HG03442 (cell line): Measurements from ENCODE around the gene ACP2.

Experiments used
- ATAC-seq: cut with Tn5 transposase; IDR thresholded peaks from one replicate; pipeline ENCODE4 v1.9.1; 2021; ENCODE audit warnings: mild to moderate bottlenecking, moderate library complexity; ENCODE audit not compliant: unreplicated experiment

Gene ACP2

DNA sequence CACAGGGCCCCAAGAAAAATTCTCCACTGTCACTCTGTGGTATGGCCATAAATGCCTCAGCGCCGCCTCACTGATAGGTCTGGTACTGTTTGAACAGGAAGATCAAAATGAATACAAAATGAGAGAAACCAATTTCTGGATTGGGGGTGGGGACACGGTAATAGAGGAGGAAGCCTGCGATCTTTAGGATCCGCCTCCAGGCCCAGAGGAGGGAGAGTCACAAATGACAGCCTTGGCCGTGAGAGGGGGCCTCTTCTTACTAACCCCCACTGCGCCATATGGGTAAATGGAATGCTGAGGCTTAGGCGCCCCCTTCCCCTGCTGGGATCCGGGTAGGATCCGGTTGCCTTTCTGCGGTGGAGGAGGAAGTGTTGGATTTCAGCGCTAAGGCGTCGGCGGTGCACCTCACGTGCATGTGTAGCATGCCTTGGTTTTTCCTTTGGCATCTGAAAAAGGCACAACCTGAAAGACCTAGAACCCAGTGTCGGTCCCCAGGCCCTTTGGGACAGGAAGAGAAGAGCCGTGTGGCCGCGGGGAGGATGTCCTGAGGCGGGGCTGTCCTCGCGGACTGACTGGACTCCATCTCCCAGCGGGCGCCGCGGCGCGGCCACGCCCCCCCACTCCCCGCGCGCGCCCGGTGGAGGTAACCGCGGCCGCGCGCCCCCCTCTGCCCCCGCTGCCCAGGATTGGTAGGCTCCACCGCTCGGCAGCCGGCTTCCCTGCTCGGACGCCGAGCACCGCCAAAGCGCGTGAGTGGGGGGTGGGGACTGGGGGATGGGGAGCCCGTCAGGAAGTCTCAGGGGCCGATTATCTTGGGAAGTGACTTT is 20.6 kb upstream of the ACP2 start:
- ATAC-seq: peak; percentile 48

DNA sequence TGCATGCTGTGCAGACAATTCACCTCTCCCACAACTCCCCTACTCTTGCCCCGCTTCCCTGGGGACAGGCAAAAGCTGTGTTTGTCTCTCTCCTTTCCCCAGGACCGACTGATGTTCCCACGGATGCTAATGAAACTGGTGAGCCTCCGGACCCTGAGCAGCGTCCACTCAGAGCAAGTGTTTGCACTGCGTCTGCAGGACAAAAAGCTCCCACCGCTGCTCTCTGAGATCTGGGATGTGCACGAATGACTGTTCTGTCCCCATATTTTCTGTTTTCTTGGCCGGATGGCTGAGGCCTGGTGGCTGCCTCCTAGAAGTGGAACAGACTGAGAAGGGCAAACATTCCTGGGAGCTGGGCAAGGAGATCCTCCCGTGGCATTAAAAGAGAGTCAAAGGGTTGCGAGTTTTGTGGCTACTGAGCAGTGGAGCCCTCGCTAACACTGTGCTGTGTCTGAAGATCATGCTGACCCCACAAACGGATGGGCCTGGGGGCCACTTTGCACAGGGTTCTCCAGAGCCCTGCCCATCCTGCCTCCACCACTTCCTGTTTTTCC is 19.9 kb upstream of the ACP2 start:
- ATAC-seq: no peak

DNA sequence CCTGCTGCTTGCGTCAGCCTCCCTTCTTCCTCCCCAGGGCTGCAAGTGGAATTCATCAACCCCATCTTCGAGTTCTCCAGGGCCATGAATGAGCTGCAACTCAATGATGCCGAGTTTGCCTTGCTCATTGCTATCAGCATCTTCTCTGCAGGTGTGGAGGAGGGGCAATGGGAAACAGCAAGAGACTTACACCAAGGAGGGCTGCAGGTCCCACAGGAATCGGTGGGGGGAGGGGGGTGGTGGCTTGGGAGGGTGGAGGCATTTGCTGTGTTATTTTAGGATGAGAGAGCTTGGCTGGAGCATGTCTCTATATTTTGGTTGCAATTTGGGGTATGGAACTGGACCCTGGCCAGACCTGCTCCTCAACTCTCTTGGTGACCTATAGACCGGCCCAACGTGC is 19.3 kb upstream of the ACP2 start:
- ATAC-seq: no peak

DNA sequence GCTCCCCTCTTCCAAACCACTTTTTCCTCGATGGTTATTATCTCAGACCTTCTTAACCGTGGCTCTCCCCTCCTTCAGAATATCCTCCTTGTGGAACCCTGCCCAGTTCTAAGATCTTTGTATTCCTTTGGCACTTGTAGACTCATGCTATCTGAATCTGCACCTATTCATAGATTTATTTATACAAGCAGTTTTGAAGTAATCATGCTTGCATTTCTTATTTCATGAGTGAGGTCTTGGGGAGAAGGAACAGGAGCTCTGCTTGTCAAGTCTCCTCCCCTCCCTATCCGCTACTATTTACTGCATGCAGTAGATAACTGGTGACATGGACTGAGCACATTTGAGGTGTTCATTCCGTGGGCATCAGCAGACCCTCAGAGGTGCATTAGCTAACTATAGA is 15.9 kb upstream of the ACP2 start:
- no peak for ATAC-seq

DNA sequence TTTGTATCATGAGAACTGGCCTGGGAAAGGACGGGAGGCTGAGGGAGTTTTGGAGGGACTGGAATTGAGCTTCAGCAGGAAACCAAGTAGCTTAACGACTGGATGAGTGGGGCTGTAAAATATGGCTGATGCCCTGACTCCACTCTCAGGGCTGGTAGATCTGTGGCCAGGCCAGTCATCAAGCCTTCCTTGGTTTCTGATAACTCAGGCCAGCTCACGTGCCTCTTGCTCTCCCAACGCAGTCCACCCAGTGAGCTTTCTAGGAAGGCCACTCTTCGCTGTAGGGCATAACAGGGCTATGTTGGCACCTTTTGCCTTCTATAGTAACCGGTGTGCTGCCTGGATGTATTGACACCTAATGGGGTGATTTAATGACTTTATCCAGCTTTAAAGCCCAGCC is 15.5 kb upstream of the ACP2 start:
- no peak for ATAC-seq

DNA sequence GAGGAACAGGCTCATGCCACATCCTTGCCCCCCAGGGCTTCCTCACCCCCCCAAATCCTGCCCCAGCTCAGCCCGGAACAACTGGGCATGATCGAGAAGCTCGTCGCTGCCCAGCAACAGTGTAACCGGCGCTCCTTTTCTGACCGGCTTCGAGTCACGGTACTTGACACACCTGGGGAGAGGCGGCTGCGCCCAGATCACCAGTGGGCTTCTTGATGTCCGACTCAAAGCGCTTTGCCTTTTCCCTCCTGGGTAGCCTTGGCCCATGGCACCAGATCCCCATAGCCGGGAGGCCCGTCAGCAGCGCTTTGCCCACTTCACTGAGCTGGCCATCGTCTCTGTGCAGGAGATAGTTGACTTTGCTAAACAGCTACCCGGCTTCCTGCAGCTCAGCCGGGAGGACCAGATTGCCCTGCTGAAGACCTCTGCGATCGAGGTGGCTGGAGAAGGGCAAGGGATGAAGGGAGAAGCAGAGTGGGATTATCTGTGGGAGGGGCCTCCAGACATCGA is 12.7 kb upstream of the ACP2 start:
- ATAC-seq: no peak

DNA sequence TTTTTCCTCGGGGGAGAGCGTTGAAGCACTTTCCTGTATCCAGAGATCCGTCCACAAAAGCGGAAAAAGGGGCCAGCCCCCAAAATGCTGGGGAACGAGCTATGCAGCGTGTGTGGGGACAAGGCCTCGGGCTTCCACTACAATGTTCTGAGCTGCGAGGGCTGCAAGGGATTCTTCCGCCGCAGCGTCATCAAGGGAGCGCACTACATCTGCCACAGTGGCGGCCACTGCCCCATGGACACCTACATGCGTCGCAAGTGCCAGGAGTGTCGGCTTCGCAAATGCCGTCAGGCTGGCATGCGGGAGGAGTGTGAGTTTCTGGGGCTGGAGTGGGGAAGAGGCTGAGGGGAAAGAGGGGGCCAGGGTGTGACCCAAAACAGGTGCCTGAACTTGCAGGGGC is 11.8 kb upstream of the ACP2 start:
- no peak for ATAC-seq

DNA sequence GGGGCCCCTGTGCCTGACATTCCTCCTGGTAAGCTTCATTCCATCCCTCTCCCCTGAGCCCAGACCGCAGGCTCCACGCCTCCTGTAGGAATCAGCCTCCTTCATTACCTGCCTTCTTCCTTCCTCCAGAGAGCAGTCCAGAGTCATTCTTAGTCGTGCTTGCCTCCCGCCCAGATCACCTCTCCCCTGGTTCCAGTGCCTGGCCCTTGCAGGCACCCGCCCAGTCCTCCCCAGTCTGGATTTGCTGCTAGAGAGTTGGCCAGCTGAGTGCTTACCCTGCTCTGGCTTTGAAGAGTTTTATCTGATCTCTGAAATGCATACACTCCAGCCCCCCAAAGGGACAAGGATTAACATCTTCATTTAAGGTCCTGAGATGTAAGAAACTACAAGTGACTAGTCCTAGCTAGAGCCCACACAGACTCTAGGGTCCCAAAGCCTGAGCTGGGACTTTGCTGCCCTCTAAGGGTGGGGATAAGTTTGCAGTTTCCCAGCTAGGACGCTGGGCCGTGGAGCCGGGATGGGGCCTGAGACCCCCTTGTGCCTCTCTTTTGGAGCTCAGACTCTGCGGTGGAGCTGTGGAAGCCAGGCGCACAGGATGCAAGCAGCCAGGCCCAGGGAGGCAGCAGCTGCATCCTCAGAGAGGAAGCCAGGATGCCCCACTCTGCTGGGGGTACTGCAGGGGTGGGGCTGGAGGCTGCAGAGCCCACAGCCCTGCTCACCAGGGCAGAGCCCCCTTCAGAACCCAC is 10.8 kb upstream of the ACP2 start:
- ATAC-seq: no peak

DNA sequence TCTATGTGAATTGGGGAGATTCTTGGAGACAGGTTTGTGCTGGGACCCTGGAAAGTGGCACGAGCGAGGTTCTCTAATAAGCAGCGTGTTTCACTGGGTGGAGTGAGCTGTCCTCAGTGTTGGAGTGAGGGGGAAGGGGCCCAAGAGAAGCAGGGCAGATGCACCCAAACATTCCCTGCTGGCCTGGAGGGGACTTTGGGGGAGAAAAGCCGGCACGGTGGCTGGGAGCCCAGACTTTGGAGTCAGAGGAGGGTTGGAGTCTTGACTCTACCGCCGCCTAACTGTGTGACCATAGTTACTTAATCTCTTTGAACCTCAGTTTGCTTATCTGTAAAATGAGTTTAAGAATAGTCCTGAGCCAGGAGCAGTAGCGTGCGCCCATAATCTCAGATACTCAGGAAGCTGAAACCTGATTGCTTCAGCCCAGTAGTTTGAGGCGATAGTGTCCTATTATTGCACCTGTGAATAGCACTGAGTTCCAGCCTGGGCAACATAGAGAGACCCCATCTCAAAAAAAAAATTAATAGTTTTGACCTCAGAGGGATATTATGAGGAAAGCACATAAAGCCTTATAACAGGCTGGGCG is 9.8 kb upstream of the ACP2 start:
- no peak for ATAC-seq

DNA sequence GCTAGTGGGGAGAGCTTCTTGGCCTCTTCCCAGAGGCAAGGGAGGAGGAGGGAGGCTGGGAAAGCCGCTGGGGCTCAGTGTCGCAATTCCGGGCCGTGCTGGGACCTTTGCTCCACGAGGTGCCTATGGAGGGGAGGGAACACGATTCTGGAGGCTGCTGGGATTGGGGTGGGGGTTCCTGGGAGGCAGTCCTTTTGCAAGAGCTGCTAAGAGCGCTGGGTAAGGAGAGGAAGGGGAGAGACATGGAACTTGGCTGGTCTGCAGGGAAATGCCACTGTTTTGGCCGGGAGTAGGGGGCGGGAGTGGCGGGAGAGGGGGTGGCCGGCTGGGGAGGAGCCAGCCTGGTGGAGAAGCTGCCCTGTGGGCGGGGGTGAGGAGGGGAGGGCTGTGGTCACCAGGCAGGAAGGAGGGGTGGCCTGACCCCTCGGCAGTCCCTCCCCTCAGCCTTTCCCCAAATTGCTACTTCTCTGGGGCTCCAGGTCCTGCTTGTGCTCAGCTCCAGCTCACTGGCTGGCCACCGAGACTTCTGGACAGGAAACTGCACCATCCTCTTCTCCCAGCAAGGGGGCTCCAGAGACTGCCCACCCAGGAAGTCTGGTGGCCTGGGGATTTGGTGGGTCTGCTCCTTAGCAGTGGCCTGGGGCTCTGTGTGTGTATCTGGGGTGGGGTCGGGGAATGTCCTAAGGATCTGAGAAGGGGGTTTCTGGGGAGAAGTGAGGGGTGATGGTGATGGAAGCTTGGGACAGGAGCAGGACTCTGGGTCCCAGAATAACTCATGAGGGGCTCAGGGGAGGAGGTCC is 9.1 kb upstream of the ACP2 start, which contains the start of gene NR1H3:
Gene NR1H3 (plus strand): TSS at position 480 of the 800 bp plus-strand sequence. CDS start 1,221 bp downstream, outside the sequence.
- ATAC-seq: no peak

DNA sequence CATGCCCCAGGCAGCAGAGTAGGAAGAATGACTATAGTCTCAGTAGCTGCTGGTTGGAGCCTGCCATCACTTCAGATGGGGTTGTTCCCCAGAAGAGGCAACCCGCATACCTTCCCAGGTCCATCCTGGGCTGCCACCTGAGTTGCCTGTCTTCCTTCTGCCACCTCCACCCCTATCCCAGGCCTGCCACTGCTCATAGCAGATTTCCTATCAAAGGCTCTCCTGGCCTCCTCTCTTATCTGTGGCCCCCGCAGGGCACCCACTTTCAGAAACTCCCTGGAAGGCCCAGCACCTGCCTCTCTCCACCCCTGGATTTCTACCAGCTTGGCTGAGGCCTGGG is 8.5 kb upstream of the ACP2 start:
- ATAC-seq: no peak

DNA sequence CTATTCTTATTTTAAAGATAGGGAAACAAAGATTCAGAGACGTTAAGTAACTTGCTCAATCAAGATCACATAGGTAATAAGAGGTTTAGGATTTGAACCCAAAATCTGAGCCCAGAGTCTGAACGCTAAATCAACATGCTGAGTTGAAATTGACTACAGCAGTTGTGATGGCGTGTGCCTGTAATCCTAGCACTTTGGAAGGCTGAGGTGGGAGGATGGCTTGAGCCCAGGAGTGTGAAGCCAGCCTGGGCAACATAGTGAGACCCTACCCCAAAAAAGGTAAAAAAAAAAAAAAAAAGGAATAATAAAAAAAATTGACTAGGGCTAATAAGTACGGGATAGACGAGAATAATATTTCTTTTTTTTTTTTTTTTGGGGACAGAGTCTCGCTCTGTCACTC is 7.8 kb upstream of the ACP2 start:
- ATAC-seq: no peak

DNA sequence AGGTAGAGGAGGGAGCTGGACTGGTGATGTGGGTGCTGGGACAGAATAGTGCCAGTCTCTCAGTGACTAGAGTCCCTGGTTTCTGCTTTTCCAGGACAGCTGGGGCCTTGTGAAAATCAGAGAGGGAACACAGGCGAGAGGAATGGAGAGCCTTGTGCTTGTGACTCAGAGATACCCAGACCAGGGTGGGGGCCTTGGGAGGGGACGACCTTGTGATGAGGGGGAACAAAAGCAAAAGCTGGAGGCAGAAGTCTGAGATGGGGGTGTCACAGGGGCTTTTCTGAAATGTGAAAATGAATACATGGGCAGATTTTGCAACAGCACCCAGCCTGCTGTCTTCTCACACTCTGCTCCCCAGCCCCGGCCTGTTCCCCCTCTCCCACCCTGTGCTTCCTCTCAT is 5.8 kb upstream of the ACP2 start:
- no peak for ATAC-seq

DNA sequence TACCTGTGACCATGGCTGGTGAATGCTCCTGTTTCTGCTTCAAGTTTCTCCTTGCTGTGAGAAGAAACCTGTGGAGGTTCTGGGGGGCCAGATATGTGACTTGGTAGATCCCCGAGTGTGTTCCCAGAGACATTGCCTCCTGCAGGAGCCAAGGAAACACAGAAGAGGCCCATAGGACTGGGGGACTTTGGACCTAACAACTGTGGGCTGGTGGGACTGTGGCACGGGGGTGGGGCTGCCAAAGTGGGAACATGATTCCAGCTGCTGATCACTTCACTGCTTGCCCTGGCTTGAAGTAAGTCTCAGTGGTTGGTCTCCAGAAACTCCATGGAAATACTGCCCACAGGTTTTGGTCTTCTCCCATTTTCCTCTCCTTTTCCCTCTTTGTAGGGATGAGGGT is 5.0 kb upstream of the ACP2 start:
- no peak for ATAC-seq

DNA sequence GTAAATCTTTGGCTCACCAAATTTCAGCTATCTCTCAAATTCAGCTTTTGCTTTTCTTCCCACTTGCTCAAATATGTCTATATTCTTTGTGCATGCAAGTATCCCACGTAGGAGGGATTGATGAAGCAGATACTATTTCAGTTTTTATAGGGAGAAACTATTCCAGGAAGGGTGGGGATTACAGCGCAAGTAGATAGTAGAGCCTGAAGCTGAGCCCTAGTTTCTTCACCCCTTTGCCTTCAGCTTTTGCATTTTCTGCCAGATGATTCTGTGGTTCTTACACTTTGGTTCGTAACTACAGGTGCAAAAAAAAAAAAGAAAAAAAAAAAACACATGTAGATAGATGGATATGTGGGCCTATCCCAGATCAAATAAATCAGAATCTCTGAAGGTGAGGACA is 3.1 kb upstream of the ACP2 start:
- ATAC-seq: no peak

DNA sequence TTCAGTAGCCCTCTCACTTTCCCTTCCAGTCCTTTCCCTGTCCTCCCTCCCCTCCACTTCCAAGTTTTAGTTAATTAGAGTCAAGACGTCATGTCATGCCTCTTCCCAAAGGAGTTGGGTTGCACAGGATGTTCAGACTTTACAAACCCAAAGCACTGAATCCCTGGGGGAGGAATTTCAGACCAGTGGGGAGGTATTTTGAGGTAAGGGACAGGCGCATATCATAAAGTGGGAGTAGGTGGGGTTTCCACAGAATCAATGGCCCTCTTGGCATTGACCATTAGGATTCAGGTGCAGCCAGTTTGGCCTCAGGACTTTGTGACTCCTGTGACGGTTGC is 733 bp upstream of the ACP2 start:
- no peak for ATAC-seq

DNA sequence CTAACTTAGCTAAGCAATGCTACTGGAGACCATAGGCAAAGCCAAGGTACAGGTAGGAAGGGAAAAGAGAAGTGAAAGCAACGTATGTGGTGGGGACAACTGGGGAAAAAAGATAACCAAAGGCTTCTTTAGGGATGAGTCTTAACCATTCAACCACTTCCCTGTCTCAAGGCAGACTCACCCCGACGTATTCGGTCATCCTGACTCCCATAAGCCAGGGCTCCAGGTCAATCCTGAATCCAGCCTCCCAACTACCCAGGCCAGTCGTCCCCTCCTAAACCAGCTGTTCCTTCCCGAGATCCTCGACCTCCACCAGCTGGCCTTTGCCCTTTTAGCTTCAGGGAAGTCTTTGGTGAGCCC is 330 bp downstream of the ACP2 start:
- peak; percentile 23 for ATAC-seq

DNA sequence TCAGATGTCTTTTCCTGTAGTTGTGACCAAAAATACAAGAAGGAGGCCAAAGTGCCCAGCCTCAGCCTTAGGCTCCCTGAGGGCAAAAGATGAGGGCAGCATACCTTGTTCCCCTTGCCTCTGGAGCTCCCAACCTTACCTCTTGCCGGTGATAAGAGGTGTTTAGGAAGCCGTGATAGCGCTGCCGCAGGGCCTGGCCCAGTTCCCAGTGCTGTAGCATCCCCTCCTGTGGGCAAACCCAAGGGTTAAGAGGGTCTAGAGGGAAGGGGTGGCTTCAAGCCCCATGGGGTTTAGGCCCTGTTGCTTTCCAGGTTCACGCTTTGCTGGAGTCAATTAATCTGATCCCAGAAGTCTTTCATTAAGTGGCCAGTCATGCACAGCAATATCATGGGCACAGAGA is 1.1 kb downstream of the ACP2 start:
- ATAC-seq: no peak

DNA sequence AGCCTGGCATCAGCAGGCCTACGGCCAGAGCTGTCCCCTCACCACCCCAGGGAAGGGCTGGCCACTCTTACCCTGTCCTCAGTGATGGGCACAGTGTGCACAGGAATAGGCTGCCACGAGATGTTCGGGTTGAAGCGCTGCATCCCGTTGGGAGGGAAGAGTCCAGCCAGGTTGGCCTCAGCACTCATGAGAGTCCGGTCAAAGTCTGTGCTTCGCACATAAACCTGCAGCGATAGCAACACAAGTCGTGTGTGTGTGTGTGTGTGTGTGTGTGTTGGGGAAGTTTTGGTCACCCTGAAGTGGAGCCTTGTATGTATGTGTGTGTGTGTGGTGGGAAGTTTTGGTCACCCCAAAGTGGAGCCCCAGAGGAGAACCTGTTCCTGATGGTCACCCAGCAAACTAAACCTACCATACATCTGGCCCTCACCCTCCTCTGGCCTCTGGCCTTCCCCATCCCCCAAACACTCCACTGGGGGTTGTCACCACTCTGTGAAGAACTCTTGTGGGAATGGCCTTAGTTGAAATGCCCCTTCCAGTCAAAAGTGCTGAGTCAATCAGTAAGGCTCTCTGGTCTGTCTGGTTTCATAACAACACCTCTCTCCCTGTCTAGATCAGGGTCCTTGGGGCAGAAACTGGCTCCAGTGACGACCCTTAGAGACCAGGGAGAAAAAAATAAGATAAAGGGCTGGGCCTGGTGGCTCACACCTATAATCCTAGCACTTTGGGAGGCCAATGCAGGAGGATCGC is 2.8 kb downstream of the ACP2 start:
- ATAC-seq: no peak
